WI38 (cell line): Measurements from ENCODE around the gene PCDH15.

Experiments used
- H3K4me3 ChIP-seq: 2 replicates; pipeline ENCODE4 v1.5.1; 2011; ENCODE audit warnings: low read depth, mild to moderate bottlenecking, control low read depth, low read length
- CTCF ChIP-seq: IDR thresholded peaks from 2 replicates; pipeline ENCODE4 v1.5.1; 2012; ENCODE audit warnings: low read depth, mild to moderate bottlenecking, control low read depth, low read length

The PCDH15 gene

GRCh38 chr10:54758791-54759190 is 42.2 kb downstream of the PCDH15 start:
- TF ChIP-seq CTCF = no peak
- no peak overlapping the region for H3K4me3 ChIP-seq

- H3K4me3 ChIP-seq = no peak overlapping the region
- TF ChIP-seq CTCF = no peak
Observed at GRCh38 chr10:54749623-54750022, 51.4 kb downstream of the PCDH15 start.

- H3K4me3 ChIP-seq = no peak overlapping the region
- no peak for TF ChIP-seq CTCF
Observed at GRCh38 chr10:54745436-54745835, 55.6 kb downstream of the PCDH15 start.

- H3K4me3 ChIP-seq = no peak overlapping the region
- no peak for TF ChIP-seq CTCF
Observed at GRCh38 chr10:54742416-54742815, 58.6 kb downstream of the PCDH15 start.

GRCh38 chr10:54728511-54728910 is 72.5 kb downstream of the PCDH15 start:
- no peak for TF ChIP-seq CTCF
- no peak overlapping the region for H3K4me3 ChIP-seq

- H3K4me3 ChIP-seq = no peak overlapping the region
- TF ChIP-seq CTCF = no peak
Observed at GRCh38 chr10:54722075-54722474, 79.0 kb downstream of the PCDH15 start.

- TF ChIP-seq CTCF = no peak
- no peak overlapping the region for H3K4me3 ChIP-seq
Observed at GRCh38 chr10:54710918-54711317, 90.1 kb downstream of the PCDH15 start.
